Dendritic cell treated with granulocyte-macrophage colony-stimulating factor and Interleukin-4, amounts not matched to agents 40 ng/mL and 50 ng/mL, for 4 days (primary cell): ENCODE data around the gene CD226.
"Not testable (repeated sequence)": the region's sequence is repeated elsewhere in the genome, so short reads cannot be mapped to it uniquely, and the experiment has no call there.

ENCODE experiments used
- H3K27ac Mint-ChIP-seq: one replicate; pipeline ENCODE4 v1.8.0; 2022; ENCODE audit warnings: mild to moderate bottlenecking, mixed read lengths
- H3K27me3 Mint-ChIP-seq: one replicate; pipeline ENCODE4 v1.8.0; 2022; ENCODE audit warnings: mild to moderate bottlenecking, mixed read lengths
- H3K36me3 Mint-ChIP-seq: one replicate; pipeline ENCODE4 v1.8.0; 2022; ENCODE audit warnings: low read depth, mixed read lengths
- H3K4me1 Mint-ChIP-seq: one replicate; pipeline ENCODE4 v1.8.0; 2022; ENCODE audit warnings: low read depth, mixed read lengths
- H3K4me3 Mint-ChIP-seq: one replicate; pipeline ENCODE4 v1.8.0; 2022; ENCODE audit warnings: mild to moderate bottlenecking, moderate library complexity, mixed read lengths
- H3K9me3 Mint-ChIP-seq: one replicate; pipeline ENCODE4 v1.8.0; 2022; ENCODE audit warnings: mixed read lengths
- intact Hi-C: fragments of 100-400 bp; cut with micrococcal nuclease; formaldehyde crosslinking; loops from one replicate; pipeline ENCODE4 v1.15.0; 2022

Gene CD226

GRCh38 chr18:69883781-69884180 is 63.9 kb downstream of the CD226 start:
- Mint-ChIP-seq H3K27ac (no peak overlapping the region), H3K27me3 (no peaks in the 10 kb centered on the region), H3K4me1 (peaks cover 17% of the 10 kb centered on the region), H3K36me3 (peaks cover 32% of the 10 kb centered on the region), H3K9me3 (peaks cover 15% of the 10 kb centered on the region), H3K4me3 (no peak overlapping the region)
- intact Hi-C loops: no loop called here

- intact Hi-C loops: no loop called here
- no peaks in the 10 kb centered on the region for H3K27me3 Mint-ChIP-seq
- no peak overlapping the region for H3K4me3 Mint-ChIP-seq
- H3K4me1 Mint-ChIP-seq: peaks cover 17% of the 10 kb centered on the region
- H3K36me3 Mint-ChIP-seq: peaks cover 36% of the 10 kb centered on the region
- peaks cover 18% of the 10 kb centered on the region for H3K9me3 Mint-ChIP-seq
- H3K27ac Mint-ChIP-seq: no peak overlapping the region
Measured at GRCh38 chr18:69882965-69883668, 64.6 kb downstream of the CD226 start.

- H3K36me3 Mint-ChIP-seq: peaks cover 35% of the 10 kb centered on the region
- H3K27ac Mint-ChIP-seq: no peak overlapping the region
- no peak overlapping the region for H3K4me3 Mint-ChIP-seq
- H3K27me3 Mint-ChIP-seq: no peaks in the 10 kb centered on the region
- peaks cover 18% of the 10 kb centered on the region for H3K9me3 Mint-ChIP-seq
- H3K4me1 Mint-ChIP-seq: peaks cover 7% of the 10 kb centered on the region
- intact Hi-C loops: no loop called here
Measured at GRCh38 chr18:69880083-69880482, 67.6 kb downstream of the CD226 start.

- H3K36me3 Mint-ChIP-seq: peaks cover 33% of the 10 kb centered on the region
- H3K27me3 Mint-ChIP-seq, H3K4me1 Mint-ChIP-seq, H3K27ac Mint-ChIP-seq, H3K4me3 Mint-ChIP-seq, intact Hi-C loops: not testable (repeated sequence)
- peaks cover 18% of the 10 kb centered on the region for H3K9me3 Mint-ChIP-seq
Measured at GRCh38 chr18:69879051-69879450, 68.6 kb downstream of the CD226 start.

- peaks cover 33% of the 10 kb centered on the region for H3K36me3 Mint-ChIP-seq
- H3K4me1 Mint-ChIP-seq: peaks cover 6% of the 10 kb centered on the region
- H3K27me3 Mint-ChIP-seq: no peaks in the 10 kb centered on the region
- intact Hi-C loops: no loop called here
- peaks cover 18% of the 10 kb centered on the region for H3K9me3 Mint-ChIP-seq
- no peak overlapping the region for H3K4me3 Mint-ChIP-seq
- H3K27ac Mint-ChIP-seq: no peak overlapping the region
Measured at GRCh38 chr18:69878213-69878933, 69.3 kb downstream of the CD226 start.

GRCh38 chr18:69876490-69876889 is 71.2 kb downstream of the CD226 start:
- Mint-ChIP-seq H3K4me3 (no peak overlapping the region), H3K9me3 (peaks cover 18% of the 10 kb centered on the region), H3K27ac (peak overlapping the region; percentile 25), H3K36me3 (peaks cover 44% of the 10 kb centered on the region), H3K4me1 (peaks cover 6% of the 10 kb centered on the region), H3K27me3 (no peaks in the 10 kb centered on the region)
- intact Hi-C loops: no loop called here

- intact Hi-C loops: no loop called here
- Mint-ChIP-seq H3K4me1 (no peaks in the 10 kb centered on the region), H3K36me3 (peaks cover 47% of the 10 kb centered on the region), H3K4me3 (no peak overlapping the region), H3K27ac (no peak overlapping the region), H3K27me3 (no peaks in the 10 kb centered on the region), H3K9me3 (peaks cover 6% of the 10 kb centered on the region)
Measured at GRCh38 chr18:69874058-69874457, 73.6 kb downstream of the CD226 start.

GRCh38 chr18:69872661-69873060 is 75.0 kb downstream of the CD226 start:
- Mint-ChIP-seq H3K4me1 (no peaks in the 10 kb centered on the region), H3K27ac (no peak overlapping the region), H3K9me3 (no peaks in the 10 kb centered on the region), H3K36me3 (peaks cover 40% of the 10 kb centered on the region), H3K4me3 (no peak overlapping the region), H3K27me3 (no peaks in the 10 kb centered on the region)
- intact Hi-C loops: no loop called here

- Mint-ChIP-seq H3K36me3 (peaks cover 28% of the 10 kb centered on the region), H3K4me3 (no peak overlapping the region), H3K9me3 (no peaks in the 10 kb centered on the region), H3K27ac (no peak overlapping the region), H3K27me3 (no peaks in the 10 kb centered on the region), H3K4me1 (peaks cover 4% of the 10 kb centered on the region)
- intact Hi-C loops: no loop called here
Measured at GRCh38 chr18:69871363-69871762, 76.3 kb downstream of the CD226 start.

- Mint-ChIP-seq H3K4me3 (no peak overlapping the region), H3K27ac (no peak overlapping the region), H3K9me3 (no peaks in the 10 kb centered on the region), H3K4me1 (peaks cover 5% of the 10 kb centered on the region), H3K36me3 (peaks cover 28% of the 10 kb centered on the region), H3K27me3 (no peaks in the 10 kb centered on the region)
- intact Hi-C loops: no loop called here
Measured at GRCh38 chr18:69870736-69871135, 76.9 kb downstream of the CD226 start.

GRCh38 chr18:69866212-69866611 is 81.5 kb downstream of the CD226 start:
- Mint-ChIP-seq H3K27me3 (no peaks in the 10 kb centered on the region), H3K27ac (no peak overlapping the region), H3K9me3 (no peaks in the 10 kb centered on the region), H3K36me3 (peaks cover 39% of the 10 kb centered on the region), H3K4me3 (no peak overlapping the region), H3K4me1 (peaks cover 5% of the 10 kb centered on the region)
- intact Hi-C loops: no loop called here

- Mint-ChIP-seq H3K27me3 (no peaks in the 10 kb centered on the region), H3K4me1 (peaks cover 5% of the 10 kb centered on the region), H3K4me3 (no peak overlapping the region), H3K36me3 (peaks cover 35% of the 10 kb centered on the region), H3K9me3 (no peaks in the 10 kb centered on the region), H3K27ac (no peak overlapping the region)
- intact Hi-C loops: no loop called here
Measured at GRCh38 chr18:69865776-69866175, 81.9 kb downstream of the CD226 start.

- H3K4me3 Mint-ChIP-seq, intact Hi-C loops, H3K4me1 Mint-ChIP-seq, H3K9me3 Mint-ChIP-seq, H3K27me3 Mint-ChIP-seq, H3K27ac Mint-ChIP-seq: not testable (repeated sequence)
- peaks cover 25% of the 10 kb centered on the region for H3K36me3 Mint-ChIP-seq
Measured at GRCh38 chr18:69864802-69865201, 82.9 kb downstream of the CD226 start.

GRCh38 chr18:69858897-69859296 is 88.8 kb downstream of the CD226 start:
- Mint-ChIP-seq H3K4me1 (no peaks in the 10 kb centered on the region), H3K9me3 (peaks cover 13% of the 10 kb centered on the region), H3K27me3 (no peaks in the 10 kb centered on the region), H3K27ac (no peak overlapping the region), H3K4me3 (no peak overlapping the region), H3K36me3 (peaks cover 26% of the 10 kb centered on the region)
- intact Hi-C loops: no loop called here
